Activated T-cell treated with anti-CD3 and anti-CD28 coated beads, Interleukin-2, amount 50 U/mL, for 1 hour (primary cell): ENCODE data around the gene ODAD4.

Source experiments
- DNase-seq: peaks from one replicate; pipeline ENCODE4 v3.0.0-alpha.2; 2020

ODAD4 gene

DNA sequence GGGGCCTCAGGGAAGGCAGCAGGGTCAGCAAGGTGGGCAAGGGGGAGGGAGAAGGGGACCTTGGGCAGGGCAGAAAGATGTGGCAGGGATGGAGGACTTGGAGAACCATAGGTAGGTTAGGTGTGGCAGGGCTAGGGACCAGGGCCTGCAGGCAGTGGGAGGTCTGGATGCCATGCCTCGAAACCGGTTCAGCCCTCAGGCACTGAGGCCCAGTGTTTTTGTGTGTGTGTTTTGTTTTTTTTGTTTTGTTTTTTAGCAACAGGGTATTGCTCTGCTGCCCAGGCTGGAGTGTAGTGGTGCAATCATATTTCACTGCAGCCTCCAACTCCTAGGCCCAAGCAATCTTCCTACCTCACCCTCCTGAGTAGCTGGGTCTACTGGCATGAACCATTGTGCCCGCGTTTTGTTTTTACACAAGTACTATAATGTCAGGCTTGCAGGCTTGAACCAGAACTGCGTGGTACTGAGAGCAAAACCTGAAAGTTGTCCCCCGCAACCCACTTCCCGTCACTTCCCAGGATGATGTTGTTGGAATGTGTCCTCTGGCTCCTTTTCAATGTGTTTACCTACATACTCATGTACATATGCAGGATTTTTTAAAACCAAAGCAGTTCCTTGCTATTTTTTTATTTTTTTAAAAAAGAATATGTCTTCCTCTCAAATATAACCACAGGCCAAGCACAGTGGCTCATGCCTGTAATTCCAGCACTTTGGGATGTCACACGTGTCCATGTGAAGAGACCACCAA lies 12.4 kb downstream of the ODAD4 start:
- no peak for DNase-seq

DNA sequence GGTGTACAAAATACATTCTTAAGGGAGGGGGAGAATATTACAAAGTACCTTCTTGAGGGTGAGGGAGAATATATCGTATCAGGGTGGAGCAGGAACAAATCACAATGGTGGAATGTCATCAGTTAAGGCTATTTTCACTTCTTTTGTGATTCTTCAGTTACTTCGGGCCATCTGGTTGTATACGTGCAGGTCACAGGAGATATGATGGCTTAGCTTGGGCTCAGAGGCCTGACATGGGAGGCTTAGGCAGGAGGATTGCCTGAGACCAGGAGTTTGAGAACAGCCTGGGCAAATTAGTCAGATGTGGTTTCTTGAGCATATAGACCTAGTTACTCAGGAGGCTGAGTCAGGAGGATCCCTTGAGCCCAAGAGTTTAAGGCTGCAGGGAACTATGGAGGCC lies 13.1 kb downstream of the ODAD4 start:
- no peak for DNase-seq

DNA sequence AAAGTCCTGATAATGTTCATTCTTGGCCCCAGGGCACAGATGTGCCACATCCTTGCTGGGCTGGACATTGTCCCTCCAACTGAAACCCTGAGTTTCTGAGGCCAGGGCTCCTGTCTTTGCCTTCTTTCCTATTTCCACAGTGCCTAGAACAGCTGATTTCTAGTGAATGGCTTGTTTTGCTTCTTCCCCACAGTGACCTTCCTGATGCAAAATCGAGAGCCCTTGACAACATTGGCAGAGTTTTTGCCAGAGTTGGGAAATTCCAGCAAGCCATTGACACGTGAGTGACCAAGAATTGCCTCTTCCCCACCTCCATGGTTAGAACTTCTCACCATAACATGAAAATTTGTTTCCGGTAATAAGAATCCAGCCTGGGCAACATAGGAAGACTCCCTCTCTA lies 14.5 kb downstream of the ODAD4 start:
- DNase-seq = no peak

DNA sequence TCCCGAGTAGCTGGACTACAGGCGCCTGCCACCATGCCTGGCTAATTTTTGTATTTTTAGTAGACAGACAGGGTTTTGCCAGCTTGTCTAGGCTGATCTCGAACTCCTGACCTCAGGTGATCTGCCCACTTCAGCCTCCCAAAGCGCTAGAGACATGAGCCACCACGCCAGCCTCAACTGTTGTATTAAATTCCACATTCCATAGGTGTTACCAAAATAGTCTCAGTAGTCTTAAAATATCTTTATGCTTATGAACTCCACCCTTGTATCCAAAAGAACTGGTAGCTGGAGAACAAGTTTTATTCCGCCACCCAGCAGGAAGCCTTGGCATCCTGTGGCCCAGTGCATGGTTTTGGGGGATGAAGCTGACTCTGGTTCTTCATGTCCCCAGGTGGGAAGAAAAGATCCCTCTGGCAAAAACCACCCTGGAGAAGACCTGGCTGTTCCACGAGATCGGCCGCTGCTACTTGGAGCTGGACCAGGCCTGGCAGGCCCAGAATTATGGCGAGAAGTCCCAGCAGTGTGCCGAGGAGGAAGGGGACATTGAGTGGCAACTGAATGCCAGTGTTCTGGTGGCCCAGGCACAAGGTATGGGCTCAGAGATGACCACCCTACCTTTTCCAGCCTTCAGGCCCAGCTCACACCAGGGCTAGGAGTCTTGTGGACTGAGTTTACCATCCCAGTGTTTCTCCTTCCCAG lies 18.5 kb downstream of the ODAD4 start:
- DNase-seq = no peak

DNA sequence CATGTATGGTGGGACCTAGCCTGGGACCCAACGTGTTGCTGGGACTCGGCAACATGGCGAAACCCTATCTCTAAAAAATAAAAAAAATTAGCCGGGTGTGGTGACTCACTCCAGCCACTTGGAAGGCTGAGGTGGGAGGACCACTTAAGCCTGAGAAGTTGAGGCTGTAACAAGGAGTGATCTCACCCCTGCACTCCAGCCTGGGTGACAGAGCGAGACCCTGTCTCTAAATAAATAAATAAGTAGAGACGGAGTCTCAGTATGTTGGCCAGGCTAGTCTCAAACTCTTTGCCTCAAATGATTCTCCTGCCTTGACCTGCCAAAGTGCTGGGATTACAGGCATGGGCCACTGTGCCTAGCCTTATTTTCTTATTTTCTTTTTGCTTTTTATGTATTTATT lies 26.1 kb downstream of the ODAD4 start:
- DNase-seq = no peak

DNA sequence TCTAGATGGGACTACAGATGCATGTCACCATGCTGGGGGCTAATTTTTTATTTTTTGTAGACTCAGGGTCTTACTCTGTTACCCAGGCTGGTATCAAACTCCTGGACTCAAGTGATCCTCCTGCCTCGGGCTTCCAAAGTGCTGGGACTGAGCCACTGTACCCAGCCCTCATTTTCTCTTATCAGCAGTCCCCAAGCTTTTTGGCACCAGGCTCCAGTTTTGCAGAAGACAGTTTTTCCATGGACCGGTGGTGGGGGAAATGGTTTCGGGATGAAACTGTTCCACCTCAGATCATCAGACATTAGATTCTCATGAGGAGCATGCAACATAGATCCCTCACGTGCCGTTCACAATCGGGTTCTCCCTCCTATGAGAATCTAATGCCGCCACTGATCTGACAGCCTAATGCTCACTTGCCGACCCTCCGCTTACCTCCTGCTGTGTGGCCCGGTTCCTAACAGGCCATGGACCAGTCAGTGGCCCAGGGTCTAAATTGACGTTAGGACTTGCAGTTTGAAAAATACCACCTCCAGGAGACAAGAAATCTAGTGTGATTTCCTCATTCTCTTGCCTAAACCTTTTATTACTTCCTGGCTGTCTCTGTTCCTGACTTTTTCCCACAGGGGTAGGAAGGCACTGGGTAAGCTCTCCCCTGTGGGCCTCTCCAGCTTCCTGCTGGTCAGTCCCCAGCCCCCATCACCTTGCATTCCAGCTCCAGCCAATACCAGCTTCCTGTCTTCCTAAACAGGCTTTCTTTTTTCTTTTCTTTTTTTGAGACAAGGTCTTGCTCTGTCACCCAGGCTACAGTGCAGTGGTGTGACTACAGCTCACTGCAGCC lies 26.8 kb downstream of the ODAD4 start:
- no peak for DNase-seq

DNA sequence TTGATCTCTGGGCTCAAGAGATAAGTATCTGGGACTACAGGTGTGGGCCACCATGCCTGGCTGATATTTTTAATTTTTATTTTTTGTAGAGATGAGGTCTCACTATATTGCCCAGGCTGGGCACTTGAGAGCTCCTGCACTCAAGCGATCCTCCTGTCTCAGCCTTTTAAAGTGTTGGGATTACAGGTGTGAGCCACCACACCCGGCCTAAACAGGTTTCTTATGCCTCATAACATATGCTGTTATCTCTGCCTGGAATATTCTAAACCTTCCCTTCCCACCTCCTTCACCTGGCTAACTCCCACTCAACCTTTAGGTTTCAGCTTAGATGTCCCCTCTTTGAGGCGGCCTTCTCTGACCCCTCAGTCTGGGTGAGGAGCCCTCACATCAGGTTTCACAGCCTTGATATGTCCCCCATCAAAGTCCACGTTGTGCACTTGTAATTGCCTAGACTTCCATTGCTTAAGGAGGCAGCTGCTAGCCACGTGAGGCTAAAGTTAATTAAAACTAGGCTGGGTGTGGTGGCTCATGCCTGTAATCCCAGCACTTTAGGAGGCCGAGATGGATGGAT lies 27.5 kb downstream of the ODAD4 start:
- DNase-seq = no peak

DNA sequence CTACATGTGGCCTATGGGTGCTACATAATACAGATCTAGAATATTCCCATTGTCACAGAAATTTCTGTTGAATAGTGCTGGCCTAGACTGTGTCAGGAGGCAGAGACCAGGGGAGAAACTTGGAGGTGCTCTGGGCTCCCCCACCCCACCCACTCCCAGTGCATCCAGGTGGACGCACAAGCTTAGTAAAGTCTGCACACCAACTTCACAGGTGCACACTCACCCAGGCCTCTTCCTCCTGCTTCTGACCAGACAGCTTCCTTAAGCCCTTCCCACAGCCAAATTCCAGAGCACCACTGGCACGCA lies 28.6 kb downstream of the ODAD4 start:
- DNase-seq = no peak

DNA sequence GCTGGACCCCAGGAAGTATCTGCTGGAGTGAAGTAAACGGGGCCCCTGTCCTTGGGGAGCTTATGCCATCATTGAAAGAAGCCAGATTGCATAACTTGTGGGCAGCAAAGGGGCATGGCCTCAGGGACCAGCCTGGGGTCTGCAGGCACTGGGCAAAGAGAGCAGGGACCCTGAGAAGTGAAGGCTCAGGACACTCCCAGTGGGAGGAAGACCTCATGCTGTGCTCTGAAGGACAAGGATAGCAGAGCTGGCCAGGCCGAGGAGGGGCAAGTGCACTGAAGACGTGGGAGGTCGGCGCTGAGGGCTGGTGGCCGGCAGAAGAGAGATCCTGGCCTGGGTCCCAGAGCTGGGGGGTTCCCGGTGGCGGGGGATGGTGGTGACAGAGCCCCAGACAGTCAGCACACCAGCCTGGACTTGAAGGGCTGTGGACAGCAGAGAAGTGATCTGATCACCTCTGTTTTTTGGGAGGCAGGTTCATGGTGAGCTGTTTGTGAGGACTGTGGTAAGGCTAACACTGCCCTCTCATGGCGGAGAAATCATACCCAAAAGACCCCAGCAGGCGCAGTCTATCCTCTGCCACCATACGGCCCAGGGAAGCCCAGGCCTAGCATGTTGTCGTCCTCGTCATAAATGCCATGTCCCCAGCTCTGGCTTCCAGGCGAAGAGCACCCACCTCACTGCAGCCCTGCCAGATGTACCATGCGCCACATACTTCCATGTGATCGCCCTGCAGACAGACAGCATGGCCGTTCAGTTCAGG lies 29.1 kb downstream of the ODAD4 start:
- DNase-seq = no peak

DNA sequence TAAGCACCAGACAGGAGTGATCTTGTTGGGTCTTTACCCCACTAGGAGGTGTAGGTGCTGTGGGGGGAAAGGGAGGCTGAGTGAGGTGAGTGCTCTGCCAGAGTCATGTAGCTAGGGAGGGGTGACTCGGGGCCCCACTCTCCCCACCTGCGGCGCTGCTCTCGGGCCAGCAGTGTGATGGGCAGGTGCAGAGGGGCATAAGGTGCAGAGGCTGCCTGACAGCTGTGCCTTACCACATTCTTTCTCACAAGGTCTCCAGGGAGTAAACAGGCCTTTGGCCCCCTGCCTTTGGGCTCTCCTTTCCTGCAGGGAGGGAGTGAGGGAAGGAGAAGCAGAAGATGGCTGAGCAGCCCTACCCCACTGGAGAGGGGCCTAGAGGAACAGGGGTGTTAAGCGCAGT lies 31.7 kb downstream of the ODAD4 start:
- DNase-seq = no peak

DNA sequence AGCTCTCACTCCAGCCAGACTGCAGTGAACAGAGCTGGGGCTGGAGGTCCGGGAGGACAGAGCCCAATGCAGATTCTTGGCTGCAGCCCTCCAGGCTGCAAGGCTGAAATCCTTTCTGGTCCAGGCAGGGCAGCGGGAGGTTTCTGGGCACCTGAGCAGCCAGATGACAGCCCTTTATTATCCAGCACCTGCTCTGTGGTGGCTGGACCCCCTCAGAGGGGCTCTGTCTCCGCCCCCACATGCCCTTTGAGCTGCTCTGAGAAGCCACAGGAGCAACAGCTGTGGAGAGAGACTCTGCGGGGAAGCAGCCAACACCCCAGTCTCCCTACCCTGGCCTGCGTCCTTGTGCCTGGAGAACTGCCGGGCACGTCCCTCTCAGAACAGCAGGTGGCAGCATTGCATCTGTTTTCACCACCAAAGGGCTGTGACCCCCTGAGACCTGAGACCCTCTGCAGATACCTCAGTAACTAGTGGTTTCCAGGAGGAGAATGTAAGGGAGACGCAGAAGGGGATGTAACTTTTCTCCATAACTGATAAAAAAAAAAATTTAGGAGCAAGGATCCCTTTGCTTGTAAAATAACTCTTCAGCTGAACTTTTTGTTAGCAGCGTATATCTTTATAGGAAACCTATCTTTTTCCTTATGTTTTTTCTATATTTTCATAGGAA lies 32.5 kb downstream of the ODAD4 start:
- DNase-seq = peak; percentile 74

DNA sequence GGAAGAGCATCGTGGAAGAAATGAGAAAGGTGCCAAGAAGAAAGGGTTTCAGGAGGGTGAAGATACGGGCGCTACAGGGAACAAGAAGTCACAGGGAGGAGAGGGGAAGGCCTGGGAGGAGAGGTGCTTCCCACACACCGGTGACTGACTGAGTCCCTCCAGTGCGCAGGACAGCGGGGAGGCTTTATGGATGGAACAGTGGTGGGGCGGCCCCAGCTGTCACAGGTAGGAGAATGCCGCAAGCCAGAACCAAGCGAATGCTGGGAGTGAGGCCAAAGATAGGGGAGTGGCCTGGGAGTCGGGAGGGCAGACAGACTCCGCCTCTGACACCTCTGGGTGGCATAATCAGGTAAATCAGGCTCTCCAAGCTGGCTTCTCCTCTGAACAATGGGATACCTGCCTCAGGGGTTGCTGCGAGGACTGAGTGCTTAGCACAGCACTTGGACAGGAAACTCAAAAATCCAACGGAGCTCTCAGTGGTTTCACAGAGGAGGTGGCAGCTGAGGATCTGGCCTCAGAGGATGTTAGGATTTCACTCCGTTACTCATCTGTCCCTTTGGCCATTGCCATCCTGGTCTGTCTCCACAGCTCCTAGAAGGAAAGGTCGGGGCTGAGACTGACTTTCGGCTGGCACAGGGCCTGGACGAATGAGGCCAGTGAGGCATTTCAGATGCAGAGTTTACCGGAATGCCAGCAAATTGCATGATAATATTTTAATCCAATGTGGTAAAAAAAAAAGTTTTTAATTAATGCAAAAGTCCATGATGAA lies 35.5 kb downstream of the ODAD4 start:
- peak; percentile 69 for DNase-seq

DNA sequence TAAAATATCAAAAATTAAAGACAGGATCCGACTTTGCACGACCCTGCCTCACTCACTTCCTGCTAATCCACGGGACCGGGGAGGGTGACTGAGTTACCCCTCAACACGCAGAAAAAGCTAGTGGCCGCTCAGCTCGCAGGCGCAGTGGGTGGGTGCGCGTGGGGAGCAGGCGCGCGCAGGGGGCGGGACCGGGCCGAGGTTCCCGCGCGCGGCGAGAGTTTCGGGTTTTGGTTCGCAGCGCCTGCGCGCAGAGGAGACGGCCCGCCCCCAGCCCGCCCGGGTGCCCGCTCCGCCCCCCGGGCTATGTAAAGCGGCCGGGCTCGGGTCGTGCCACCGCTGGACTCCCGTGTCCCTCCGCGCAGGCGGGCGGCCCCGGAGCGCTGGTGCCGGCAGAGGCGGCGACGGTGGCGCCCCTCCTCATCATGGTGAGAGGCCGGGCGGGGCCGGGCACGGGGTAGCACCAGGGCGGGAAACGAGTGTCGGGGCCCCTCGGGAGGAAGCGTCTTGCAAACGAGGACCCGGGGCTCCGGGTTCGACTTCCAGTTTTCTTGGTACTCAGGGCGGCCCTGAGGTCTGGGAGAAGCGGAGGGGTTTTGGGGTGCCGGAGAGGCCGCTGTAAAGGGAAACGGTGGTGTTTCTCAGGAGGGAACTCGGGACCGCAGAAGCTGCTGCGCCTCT lies 36.2 kb downstream of the ODAD4 start, which contains the start of gene CNP:
Gene CNP (plus strand): TSS at position 333 of the 678 bp plus-strand sequence. CDS start 90 bp downstream, at position 423.
- peak; percentile 93 for DNase-seq

DNA sequence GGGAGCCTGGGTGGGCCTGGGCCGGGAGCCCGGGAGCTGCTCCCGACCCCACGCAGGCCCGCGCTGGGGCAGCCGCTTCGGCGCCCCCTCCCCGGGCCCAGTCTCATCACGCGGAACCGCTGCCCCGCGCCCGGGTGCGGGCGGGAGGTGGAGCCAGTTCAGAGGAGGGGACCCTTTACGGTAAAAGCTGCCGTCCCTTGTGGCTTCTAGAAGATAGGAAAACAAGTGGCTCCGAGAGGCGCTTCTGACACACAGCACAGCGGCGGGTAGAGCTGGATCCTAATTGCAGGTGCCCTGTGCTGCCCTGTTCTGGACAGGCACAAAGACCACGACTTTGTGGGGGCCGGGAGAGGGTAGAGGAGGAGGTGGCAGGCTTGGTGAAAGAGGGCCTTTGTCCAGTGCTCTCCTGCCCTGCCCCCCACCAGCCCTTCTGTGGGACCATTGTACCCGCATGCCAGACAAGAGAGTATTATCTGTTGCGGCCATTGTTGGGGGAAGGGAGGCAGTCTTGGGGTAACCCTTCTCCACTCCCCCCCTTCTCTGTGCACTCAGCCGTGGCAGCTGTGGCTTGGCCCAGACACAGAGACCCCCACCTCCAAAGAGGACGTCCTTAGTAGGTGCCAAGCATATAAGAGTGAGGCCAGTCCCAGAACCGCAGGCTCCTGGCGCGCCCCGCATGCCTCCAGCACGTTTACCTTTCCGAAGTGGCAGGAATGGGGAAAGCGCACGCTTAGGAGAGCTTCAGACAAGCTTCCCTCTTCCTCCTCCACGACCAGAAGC lies 36.9 kb downstream of the ODAD4 start:
- DNase-seq = no peak

DNA sequence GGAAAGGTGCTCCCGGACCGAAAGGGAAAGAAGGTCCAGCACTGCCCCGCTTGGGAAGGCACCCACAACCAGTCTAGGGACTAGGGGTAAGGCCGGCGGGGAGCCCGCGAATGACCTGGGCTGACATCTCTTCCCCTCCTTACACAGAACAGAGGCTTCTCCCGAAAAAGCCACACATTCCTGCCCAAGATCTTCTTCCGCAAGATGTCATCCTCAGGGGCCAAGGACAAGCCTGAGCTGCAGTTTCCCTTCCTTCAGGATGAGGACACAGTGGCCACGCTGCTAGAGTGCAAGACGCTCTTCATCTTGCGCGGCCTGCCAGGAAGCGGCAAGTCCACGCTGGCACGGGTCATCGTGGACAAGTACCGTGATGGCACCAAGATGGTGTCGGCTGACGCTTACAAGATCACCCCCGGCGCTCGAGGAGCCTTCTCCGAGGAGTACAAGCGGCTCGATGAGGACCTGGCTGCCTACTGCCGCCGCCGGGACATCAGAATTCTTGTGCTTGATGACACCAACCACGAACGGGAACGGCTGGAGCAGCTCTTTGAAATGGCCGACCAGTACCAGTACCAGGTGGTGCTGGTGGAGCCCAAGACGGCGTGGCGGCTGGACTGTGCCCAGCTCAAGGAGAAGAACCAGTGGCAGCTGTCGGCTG lies 37.6 kb downstream of the ODAD4 start:
- no peak for DNase-seq

DNA sequence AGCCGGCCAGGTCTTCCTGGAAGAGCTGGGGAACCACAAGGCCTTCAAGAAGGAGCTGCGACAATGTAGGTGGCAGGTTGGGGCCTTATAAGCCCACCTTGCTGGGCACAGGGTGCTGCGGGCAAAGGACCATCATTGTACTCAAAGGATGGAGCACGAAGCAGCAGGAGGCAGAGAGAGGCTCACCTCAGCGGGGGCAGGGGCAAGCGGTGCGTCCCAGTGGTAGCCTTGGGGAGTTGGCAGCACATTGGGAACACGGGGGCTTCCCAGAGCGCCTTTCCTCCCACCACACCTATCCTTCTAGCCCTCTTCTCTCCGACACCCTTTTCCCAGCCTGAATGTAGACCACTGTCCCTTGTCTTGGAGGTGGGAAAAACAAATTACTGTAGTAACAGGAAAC lies 38.3 kb downstream of the ODAD4 start:
- no peak for DNase-seq

DNA sequence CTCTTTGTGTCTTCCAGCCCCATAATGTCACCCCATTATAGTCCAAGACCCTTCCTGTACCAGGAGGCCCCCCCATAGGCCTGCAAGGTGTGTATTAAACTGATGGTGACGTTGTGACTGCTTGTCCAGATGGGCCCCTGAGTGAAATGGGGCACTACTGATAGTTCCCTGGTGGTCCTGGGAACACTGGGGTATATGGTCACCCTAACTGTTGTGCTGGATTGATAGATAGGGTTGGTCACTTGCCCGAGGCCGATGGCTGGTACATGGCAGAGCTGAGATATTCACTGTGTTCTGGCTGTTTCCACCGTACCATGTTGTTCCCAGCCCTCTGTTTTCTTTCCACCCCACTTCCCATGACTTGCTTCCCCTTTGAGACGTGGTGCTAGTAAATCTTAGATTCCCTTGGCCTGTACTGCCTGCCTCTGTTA lies 40.5 kb downstream of the ODAD4 start:
- DNase-seq = no peak

DNA sequence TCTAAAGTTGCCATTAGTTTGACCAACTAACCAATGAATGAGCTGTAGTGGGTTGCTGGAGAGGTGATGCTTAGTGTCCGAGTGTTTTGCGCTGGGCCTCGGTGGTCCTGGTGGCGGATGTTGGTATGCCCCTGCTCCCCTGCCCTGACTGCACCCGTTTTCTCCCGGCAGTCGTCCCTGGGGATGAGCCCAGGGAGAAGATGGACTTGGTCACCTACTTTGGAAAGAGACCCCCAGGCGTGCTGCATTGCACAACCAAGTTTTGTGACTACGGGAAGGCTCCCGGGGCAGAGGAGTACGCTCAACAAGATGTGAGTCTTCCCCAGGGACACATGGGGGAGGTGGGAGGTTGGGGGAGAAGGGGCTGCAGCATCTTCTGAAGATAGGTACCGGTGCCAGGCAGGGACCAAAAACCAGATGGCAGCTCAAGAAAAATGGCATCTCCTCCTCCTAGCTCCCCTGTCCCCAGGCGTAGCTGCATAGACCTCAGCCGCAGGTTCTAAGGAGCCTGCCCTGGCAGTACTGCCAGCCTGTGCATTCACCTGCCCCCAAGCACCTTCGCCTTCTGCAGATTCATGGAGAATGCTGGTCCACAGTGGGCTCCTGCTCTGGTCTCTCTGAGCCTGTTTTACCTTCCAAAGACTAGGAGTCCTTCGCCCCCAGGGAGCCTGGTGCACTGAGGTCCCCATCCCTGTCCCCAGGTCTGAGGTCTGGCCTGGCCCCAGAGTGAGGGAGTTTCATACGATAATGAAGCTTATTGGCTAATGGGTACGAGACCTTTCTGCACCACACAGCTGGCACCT lies 41.5 kb downstream of the ODAD4 start:
- no peak for DNase-seq
